IPS DF 19.7 (cell line): Measurements from ENCODE around the gene RAPGEF2.
"Not testable (repeated sequence)": the region's sequence is repeated elsewhere in the genome, so short reads cannot be mapped to it uniquely, and the experiment has no call there.

Experiments
- DNase-seq: peaks from one replicate; pipeline ENCODE4 v3.0.0-alpha.2; 2013; ENCODE audit warnings: low read depth, low spot score

The RAPGEF2 gene

DNA sequence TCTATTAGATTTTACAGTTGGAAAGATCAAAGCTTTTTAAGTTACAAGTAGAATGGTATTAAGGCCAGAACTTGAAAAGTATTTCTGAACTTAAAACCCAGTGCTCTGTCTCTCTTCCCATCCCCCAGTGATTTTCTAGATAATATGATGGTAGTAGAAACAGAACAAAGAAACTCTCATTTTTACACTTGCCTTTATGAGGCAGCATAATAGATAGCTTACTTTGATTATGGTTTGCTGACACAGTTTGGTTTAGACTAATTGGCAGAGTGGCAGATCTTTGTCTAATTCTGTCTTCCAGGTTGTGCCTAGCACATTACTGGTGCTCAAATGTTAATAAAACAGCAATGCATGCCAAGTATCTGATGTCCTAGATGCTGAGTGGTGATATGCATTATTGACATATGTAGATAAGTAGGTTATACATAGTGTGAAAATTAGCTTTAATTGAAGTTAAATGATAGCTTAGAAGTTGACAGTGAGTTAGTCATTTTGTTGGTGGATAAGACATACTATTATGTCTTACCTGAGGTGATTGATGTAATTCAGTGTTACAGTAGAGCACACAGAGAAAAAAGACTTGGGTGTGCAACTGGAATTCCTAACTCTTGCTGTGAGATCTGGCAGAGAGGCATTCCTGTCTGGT lies 4.3 kb upstream of the RAPGEF2 start:
- DNase-seq: no peak

- DNase-seq: no peak
Measured at GRCh38 chr4:159101988-159102621, 774 bp upstream of the RAPGEF2 start.

- no peak for DNase-seq
Measured at GRCh38 chr4:159103384-159103990, 608 bp downstream of the RAPGEF2 start.

DNA sequence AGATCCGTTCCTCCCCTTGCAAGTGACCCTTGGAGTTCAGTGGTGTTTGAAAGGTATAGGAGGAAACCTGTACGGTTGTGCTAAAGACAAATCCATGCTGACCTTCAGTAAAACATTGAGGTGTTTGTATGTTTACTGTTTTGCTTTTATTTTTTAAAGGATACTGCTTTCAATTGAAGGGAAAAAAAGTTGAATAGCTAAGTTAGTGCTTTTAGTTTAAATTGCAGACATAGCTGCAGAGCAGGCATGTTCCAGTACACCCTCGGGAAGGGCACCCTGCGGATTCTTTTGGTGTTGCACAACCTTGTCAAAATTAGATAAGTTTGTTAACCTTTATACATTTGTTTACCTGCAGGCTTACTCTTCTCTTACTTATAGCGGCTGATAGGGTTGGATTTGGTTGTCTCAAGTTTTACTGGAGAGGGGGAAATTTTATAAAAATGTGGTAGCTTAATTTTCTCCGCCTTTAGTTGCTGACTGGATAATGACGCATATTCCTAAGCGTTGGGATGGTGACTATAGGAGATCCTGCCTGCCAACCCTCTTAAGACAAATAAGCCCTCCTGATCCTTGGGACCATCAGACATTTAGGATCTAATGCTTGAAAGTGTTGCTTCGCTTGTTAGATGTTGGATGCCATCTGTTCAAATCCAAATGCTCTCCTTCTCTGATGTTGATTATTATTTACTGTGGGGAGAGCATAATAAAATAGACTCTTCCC lies 2.0 kb downstream of the RAPGEF2 start:
- DNase-seq: no peak

DNA sequence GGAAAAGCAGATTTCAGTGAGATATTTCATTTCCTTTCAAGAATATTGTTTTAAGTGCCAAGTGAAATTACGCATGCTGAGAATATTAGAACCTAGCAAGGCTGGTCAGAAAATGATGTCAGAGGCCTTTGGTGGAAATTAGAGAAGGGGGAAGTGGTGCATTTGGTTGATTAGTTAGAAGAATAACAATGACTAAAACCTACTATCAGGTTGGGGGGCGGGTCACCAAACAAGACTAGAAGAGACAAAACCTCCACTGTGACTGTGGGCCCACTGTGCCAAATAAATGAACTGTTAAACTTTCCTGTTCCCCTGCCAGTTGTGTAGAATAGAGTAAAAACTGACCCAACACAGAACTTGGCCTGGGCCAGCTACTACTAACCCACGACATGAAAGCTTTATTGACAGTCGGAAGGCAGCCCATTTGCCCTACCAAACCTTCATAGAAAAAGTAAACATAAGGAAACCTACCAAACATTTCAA lies 2.9 kb downstream of the RAPGEF2 start:
- DNase-seq: no peak

GRCh38 chr4:159106636-159107035 lies 3.8 kb downstream of the RAPGEF2 start:
- no peak for DNase-seq

GRCh38 chr4:159107203-159107925 lies 4.5 kb downstream of the RAPGEF2 start:
- DNase-seq: no peak

GRCh38 chr4:159108124-159108523 lies 5.2 kb downstream of the RAPGEF2 start:
- no peak for DNase-seq

DNA sequence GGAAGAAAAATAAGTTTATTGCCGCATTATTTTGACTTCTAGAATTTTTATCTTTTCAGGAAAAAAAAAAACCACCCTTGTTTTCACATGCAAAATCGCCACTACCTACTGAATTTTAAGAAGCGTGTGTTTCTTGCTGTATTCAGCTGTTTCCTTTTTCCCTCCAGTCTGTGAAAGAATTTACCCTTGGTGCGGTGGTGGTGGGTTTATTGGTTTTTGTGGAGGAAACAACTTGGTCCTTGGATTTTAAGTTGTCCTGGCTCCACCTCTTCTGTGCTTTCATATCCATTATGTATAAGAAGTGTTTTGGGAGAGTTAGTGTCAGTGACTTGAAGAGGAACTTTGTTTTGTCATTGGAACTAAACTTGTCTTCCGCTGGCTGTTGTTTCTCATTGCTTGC lies 8.1 kb downstream of the RAPGEF2 start:
- DNase-seq: no peak

DNA sequence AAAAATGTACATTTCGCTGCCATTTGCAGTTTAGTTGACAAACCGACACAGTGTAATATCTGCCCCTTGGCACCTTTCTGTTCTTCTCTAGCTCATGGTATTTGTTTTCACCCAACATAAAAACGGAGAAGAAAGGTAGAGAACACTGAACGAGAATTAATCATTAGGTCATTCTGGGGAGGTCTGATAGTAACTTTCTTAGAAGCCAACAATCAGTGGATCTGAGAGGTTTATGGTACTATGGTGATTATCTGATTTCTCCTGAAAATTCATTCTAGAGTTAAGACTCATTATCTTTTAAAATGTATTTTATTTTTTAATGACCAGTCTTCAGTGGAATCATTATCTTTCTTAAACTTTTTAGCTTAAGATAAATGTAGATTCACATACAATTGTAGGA lies 8.5 kb downstream of the RAPGEF2 start:
- no peak for DNase-seq

GRCh38 chr4:159113366-159113765 lies 10.5 kb downstream of the RAPGEF2 start:
- not testable (repeated sequence) for DNase-seq

- not testable (repeated sequence) for DNase-seq
Measured at GRCh38 chr4:159116098-159116497, 13.2 kb downstream of the RAPGEF2 start.

DNA sequence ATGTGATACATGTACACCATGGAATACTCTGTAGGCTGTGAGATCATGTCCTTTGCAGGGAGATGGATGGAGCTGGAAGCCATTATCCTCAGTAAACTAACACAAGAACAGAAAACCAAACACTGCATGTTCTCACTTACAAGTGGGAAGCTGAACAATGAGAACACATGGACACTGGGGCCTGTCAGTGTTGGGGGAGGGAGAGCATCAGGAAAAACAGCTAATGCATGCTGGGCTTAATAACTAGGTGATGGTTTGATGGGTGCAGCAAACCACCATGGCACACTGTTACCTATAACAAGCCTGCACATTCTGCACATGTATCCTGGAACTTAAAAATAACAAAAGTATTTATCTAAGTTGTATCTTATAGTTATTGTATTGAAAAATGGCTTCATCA lies 13.8 kb downstream of the RAPGEF2 start:
- not testable (repeated sequence) for DNase-seq

DNA sequence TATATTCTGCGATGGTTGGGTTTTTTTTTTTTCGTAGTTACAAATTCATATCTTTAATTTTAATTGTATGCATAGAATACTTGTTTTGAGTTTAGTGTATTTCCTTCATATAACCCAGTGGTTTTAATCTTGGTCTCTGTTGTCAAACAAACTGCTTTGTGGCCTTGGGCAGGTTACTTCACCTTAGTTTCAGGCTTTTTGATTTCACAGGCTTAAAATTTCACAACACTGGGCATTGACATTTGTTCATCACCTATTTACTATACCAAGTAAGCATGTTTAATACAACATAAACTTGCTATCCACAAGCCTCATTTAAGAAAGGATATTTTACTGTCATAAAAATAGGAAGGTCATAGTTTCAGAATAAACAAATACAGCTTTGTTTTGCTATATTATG lies 14.7 kb downstream of the RAPGEF2 start:
- no peak for DNase-seq

DNA sequence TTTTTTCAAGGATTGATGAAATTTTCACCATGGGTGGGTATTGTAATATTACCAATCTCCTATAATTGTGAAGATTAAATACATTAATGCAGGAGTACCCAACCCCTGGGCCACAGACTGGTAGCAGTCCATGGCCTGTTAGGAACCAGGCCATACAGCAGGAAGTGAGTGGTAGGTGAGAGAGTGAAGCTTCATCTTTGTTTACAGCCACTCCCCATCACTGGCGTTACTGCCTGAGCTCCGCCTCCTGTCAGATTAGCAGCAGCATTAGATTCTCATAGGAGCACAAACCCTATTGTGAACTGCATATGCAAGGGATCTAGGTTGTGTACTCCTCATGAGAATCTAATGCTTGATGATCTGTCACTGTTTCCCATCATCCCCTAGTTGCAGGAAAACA lies 15.1 kb downstream of the RAPGEF2 start:
- no peak for DNase-seq

GRCh38 chr4:159121371-159121770 lies 18.5 kb downstream of the RAPGEF2 start:
- no peak for DNase-seq

DNA sequence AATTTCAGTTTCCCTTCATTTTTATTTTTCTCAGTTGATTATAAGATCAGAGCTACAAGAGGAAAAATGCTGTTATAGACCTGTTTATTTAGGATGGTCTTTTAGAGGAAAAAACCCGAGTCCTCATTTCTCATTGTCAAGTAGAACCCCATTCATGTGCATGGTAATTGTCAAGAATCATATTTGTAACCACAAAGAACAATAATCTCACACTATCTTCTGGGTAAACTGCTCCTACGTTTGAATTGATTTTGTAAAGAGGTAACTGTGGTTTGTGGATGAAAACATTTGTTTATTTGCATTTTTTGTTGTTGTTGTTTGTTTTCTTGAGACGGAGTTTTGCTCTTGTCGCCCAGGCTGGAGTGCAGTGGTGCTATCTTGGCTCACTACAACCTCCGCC lies 23.8 kb downstream of the RAPGEF2 start:
- DNase-seq: no peak

DNA sequence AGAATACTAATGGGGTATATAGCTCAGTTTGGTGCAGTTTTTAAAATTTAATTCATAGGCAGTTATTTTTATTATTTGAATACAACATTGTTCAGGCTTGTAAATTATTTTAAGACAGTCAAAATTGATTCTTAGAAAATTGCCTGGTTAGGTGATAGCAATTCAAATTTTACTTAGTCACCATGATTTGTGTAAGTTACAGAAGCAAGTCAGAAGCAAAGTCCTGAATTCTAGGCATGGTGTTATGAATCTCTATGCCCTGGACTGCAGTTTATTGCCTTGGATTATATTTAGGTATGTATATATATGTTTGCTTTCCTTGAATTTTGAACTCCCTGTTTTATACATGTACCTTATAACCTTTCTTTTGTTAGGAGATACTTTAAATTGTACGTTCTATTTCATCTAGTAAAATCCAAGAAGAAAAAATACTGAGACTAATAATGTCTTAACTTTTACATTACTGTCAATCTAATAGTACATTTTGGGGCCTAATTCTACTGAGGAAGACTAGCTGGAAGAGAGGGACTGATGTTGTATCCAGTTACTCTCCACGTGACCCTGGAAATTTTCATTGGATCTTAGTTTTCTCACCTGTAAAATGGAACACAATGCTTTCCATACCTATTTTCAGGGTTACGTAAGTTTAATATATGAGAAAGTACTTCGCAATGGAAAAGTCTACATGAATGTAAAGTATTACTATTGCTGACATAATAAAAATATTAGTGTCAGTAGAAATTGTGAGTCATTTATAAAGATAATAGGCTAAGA lies 25.1 kb downstream of the RAPGEF2 start:
- DNase-seq: no peak

DNA sequence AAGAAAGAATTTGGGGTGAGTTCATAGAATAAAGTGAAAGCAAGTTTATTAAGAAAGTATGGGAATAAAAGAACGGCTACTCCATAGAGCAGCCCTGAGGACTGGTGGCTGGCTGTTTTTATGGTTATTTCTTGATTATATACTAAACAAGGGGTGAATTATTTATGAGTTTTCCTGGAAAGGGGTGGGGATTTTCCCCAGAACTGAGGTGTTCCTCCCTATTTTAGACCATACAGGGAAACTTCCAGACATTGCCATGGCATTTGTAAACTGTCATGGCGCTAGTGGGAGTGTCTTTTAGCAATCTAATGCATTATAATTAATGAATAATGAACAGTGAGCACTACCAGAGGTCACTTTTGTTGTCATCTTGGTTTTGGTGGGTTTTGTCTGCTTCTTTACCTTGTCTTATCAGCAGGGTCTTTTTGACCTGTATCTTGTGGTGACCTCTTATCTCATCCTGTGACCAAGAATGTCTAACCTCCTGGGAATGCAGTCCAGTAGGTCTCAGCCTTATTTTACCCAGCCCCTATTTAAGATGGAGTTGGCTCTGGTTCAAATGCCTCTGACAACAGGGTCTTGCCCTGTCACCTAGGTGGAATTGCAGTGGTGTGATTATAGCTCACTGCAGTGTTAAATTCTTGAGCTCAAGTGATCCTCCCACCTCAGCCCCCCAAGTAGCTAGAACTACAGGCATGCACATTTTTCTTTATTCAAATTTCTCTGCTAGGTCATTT lies 27.1 kb downstream of the RAPGEF2 start:
- no peak for DNase-seq

DNA sequence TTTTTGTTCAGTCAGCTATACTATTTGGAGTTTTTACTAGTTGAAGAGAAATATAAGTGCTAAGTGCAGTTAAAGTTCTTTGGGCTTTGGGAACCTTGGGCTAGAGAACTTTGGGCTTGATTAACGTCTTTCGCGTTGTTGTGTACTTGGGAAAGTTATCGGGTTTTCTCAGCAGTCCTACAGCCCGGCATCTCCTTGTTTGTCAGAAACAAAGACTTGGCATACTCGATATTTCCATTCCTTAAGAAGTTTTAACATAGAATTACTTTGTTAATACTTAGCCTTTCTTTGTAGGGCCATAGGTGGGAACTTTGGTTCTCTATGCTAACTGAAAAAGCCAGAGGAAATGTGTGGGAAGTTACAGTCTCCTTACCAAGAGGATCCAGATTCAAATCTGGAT lies 28.7 kb downstream of the RAPGEF2 start:
- DNase-seq: no peak
